ENCODE measurements around the gene SLX4.

Gene SLX4

DNA sequence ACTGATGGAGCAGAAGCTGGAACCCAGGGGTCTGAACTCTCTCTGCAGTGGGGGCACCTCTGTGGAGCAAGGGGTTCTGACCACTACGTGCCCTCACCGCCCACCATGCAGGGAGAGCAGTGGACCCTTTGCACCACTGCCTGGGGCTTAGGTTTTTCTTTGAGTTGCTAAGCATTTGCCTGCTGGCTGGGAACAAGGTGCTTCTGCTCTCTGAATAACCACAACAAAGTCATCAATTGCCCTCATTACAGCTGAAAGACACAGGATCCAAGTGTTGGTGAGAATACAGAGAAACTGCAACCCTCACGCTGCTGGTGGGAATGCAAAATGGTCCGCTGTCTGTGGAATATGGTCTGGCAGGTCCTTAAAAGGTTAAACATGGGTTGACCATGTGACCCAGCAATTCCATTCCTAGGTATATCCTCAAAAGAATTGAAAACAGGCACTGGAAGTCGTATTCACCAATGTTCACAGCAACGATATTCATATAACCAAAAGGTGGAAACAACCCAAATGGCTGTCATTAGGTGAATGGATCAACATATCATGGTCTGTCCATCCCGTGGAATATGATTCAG, 57.0 kb downstream of the SLX4 start:
- no peak for TF ChIP-seq SNAI2 (CRISPR knock-in tag; IDR thresholded peaks at IDR 0.05)
- ATAC-seq, result no peak

- no peak for TF ChIP-seq ZNF70 (CRISPR knock-in tag; IDR thresholded peaks at IDR 0.05)
- no peak for TF ChIP-seq ISL1 (CRISPR knock-in tag; IDR thresholded peaks at IDR 0.05)
- no peak for TF ChIP-seq RARB (CRISPR knock-in tag; IDR thresholded peaks at IDR 0.05)
- no peak for TF ChIP-seq ZNF565 (CRISPR knock-in tag; conservative IDR thresholded peaks at IDR 0.05; ENCODE audit: low read depth)
- no peak for TF ChIP-seq GLIS3 (CRISPR knock-in tag; IDR thresholded peaks at IDR 0.05)
- TF ChIP-seq TCF4 (CRISPR knock-in tag; IDR thresholded peaks at IDR 0.05; ENCODE audit: borderline replicate concordance), result no peak
- TF ChIP-seq PPARA (CRISPR knock-in tag; IDR thresholded peaks at IDR 0.05; ENCODE audit: borderline replicate concordance), result no peak
- no peak for TF ChIP-seq ARNTL (CRISPR knock-in tag; IDR thresholded peaks at IDR 0.05; ENCODE audit: borderline replicate concordance, low read depth)
- TF ChIP-seq POU6F1 (CRISPR knock-in tag; IDR thresholded peaks at IDR 0.05; ENCODE audit: borderline replicate concordance, low read depth), result no peak
- TF ChIP-seq ZC3H10 (CRISPR knock-in tag; IDR thresholded peaks at IDR 0.05), result no peak
- TF ChIP-seq ESRRG (CRISPR knock-in tag; IDR thresholded peaks at IDR 0.05), result no peak
- TF ChIP-seq, protein P1, sequence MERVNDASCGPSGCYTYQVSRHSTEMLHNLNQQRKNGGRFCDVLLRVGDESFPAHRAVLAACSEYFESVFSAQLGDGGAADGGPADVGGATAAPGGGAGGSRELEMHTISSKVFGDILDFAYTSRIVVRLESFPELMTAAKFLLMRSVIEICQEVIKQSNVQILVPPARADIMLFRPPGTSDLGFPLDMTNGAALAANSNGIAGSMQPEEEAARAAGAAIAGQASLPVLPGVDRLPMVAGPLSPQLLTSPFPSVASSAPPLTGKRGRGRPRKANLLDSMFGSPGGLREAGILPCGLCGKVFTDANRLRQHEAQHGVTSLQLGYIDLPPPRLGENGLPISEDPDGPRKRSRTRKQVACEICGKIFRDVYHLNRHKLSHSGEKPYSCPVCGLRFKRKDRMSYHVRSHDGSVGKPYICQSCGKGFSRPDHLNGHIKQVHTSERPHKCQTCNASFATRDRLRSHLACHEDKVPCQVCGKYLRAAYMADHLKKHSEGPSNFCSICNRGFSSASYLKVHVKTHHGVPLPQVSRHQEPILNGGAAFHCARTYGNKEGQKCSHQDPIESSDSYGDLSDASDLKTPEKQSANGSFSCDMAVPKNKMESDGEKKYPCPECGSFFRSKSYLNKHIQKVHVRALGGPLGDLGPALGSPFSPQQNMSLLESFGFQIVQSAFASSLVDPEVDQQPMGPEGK (CRISPR knock-in tag; IDR thresholded peaks at IDR 0.05; ENCODE audit: borderline replicate concordance), result no peak
- TF ChIP-seq ZFP30 (CRISPR knock-in tag; IDR thresholded peaks at IDR 0.05), result no peak
- no peak for TF ChIP-seq CSDC2 (CRISPR knock-in tag; IDR thresholded peaks at IDR 0.05)
- no peak for TF ChIP-seq TSHZ2 (CRISPR knock-in tag; IDR thresholded peaks at IDR 0.05)
- TF ChIP-seq, protein P2, sequence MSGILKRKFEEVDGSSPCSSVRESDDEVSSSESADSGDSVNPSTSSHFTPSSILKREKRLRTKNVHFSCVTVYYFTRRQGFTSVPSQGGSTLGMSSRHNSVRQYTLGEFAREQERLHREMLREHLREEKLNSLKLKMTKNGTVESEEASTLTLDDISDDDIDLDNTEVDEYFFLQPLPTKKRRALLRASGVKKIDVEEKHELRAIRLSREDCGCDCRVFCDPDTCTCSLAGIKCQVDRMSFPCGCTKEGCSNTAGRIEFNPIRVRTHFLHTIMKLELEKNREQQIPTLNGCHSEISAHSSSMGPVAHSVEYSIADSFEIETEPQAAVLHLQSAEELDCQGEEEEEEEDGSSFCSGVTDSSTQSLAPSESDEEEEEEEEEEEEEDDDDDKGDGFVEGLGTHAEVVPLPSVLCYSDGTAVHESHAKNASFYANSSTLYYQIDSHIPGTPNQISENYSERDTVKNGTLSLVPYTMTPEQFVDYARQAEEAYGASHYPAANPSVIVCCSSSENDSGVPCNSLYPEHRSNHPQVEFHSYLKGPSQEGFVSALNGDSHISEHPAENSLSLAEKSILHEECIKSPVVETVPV (CRISPR knock-in tag; IDR thresholded peaks at IDR 0.05), result no peak
- TF ChIP-seq ZFP3 (CRISPR knock-in tag; IDR thresholded peaks at IDR 0.05), result no peak
- TF ChIP-seq, protein P3, sequence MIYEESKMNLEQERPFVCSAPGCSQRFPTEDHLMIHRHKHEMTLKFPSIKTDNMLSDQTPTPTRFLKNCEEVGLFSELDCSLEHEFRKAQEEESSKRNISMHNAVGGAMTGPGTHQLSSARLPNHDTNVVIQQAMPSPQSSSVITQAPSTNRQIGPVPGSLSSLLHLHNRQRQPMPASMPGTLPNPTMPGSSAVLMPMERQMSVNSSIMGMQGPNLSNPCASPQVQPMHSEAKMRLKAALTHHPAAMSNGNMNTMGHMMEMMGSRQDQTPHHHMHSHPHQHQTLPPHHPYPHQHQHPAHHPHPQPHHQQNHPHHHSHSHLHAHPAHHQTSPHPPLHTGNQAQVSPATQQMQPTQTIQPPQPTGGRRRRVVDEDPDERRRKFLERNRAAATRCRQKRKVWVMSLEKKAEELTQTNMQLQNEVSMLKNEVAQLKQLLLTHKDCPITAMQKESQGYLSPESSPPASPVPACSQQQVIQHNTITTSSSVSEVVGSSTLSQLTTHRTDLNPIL (CRISPR knock-in tag; IDR thresholded peaks at IDR 0.05; ENCODE audit: low read depth), result no peak
- TF ChIP-seq OSR1 (CRISPR knock-in tag; IDR thresholded peaks at IDR 0.05), result no peak
- TF ChIP-seq TOX (CRISPR knock-in tag; IDR thresholded peaks at IDR 0.05; ENCODE audit: borderline replicate concordance), result no peak
- ATAC-seq, result no peak
These were observed 58.1 kb downstream of the SLX4 start for GRCh38 chr16:3553138-3553923.
